GM18873 (cell line): ENCODE measurements around the gene PODXL2.
"Not testable (repeated sequence)": the region's sequence is repeated elsewhere in the genome, so short reads cannot be mapped to it uniquely, and the experiment has no call there.

Experiments used
- ATAC-seq: cut with Tn5 transposase; IDR thresholded peaks from one replicate; pipeline ENCODE4 v1.9.1; 2021; ENCODE audit warnings: mild to moderate bottlenecking, moderate library complexity, moderate number of reproducible peaks; ENCODE audit not compliant: unreplicated experiment, low FRiP score

PODXL2 gene

DNA sequence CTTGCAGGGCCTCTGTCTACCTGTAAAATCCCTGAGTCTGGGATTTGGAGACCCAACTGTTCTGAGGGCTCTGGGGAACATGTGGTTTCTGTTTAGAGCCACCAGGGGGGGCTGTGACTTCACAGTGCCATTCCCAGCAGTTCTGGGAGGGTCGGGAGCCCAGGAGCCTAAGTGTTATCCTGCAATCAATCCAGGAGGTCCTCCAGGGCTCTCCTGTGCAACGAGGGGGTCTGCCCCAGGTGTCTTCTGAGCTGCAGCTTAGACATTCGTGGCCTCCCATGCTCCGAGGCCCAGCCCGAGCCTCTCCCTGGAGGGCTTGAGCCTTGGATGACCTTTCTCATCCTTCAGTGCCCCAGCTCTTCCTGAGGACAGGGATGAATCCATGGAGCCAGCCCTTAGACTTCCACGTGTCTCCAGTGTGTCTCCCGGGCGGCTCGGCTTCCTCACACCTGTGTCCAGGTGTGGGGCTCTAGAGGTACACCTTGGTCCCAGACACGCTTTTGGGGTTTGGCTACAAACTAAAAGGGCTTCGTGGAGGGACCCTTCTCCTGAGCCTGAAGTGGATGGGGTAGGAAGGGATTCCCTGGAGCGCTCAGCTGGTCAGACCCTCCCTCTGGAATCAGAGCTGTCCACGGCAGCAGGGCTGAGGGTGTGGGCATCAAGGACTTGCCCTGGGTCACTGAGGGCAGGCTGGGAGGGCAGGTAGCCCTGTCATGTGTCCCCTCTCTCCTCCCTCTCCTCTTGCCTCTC lies 23.4 kb downstream of the PODXL2 start:
- no peak for ATAC-seq

DNA sequence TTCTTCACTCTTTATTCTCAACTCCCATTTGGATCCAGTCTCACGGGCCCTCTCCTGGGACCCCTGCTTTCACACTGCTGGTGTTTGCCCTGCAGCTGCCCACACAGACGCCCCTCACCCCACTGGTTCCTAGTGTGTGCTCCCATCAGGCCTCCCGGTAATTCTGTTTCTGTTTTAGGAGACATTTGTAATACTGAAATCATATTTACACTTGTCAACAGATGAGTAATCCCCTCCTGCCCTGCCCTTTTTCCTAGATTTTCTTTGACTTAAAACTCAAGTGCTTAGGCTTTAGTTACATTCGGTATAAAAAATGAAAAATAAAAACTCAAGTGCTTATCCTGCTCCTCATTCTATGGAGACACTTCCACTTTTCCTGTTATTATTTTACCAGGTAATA lies 25.4 kb downstream of the PODXL2 start:
- no peak for ATAC-seq

DNA sequence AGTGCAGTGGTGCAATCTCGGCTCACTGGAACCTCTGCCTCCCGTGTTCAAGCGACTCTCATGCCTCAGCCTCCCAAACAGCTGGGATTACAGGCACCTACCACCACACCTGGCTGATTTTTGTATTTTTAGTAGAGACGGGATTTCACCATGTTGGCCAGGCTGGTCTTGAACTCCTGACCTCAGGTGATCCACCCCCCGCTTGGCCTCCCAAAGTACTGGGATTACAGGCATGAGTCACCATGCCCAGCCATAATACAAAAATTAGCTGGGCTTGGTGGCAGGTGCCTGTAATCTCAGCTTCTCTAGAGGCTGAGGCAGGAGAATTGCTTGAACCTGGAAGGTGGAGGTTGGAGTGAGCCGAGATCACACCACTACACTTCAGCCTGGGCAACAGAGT lies 26.0 kb downstream of the PODXL2 start:
- not testable (repeated sequence) for ATAC-seq

DNA sequence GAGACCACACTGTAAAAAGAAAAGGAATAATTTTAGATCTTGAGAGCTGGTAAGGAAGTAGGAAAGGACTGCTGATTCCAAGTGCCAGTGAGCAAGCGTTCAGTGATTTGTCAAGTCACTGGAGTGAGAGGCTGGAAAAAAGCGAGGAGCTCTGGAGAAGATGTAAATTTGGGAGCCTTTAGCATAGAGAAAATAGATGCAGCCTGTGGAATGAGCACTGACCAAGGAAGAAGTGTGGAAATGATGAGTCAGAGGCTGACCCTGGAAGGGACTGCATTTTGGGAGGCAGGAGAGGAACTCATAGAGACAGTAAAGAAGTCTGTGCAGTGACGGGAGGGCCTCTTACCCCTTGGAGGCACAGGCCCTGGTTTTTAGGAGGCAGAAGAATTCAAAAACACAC lies 26.7 kb downstream of the PODXL2 start:
- ATAC-seq = no peak

GRCh38 chr3:127656906-127657305 lies 27.9 kb downstream of the PODXL2 start:
- ATAC-seq = no peak

DNA sequence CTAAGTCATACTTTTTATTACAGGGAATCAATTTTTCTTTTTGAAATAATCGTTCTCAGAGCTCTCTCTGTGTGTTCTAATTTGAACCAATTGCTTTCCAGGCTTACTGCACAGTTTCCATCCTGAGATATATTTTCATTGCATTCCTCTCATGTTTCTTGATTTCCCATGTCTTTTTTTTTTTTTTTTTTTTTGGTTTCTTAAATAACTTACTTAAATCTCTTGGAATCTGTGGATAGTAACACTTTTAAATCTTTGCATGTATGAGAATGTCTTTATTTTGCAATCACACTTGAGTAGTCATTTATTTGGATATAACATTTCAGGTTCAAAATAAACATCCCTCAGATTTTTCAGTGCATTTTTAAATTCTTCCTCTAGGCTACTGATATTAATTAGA lies 29.2 kb downstream of the PODXL2 start:
- no peak for ATAC-seq

DNA sequence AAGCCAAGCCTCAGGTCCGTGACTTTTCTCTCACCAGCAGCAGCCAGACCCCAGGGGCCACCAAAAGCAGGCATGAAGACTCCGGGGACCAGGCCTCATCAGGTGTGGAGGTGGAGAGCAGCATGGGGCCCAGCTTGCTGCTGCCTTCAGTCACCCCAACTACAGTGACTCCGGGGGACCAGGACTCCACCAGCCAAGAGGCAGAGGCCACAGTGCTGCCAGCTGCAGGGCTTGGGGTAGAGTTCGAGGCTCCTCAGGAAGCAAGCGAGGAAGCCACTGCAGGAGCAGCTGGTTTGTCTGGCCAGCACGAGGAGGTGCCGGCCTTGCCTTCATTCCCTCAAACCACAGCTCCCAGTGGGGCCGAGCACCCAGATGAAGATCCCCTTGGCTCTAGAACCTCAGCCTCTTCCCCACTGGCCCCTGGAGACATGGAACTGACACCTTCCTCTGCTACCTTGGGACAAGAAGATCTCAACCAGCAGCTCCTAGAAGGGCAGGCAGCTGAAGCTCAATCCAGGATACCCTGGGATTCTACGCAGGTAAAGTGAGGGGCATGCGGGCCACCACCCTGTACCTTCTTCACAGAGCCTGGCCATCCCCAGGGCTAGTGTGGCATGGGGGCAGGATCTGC lies 31.8 kb downstream of the PODXL2 start:
- ATAC-seq = no peak

- no peak for ATAC-seq
Measured at GRCh38 chr3:127661600-127661999, 32.6 kb downstream of the PODXL2 start.

DNA sequence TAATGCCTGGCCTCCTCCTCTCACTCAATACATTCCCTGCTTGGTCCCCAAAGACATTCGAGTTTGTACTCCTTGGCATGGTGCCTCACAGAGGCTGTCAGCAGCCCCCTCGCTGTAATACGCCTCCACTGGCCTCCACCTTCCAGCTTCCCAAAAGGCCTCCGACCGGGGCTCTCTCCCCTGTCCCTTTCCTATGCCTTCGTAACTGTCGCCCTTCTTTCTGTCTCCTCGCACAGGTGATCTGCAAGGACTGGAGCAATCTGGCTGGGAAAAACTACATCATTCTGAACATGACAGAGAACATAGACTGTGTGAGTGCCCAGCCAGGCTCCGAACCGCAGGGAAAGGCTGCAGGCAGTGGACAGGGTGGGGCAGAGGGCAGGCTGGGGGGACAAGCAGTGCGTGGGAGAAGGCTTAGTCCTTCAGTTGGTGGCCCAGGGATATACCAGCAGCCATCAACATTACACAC lies 33.0 kb downstream of the PODXL2 start:
- ATAC-seq = no peak

DNA sequence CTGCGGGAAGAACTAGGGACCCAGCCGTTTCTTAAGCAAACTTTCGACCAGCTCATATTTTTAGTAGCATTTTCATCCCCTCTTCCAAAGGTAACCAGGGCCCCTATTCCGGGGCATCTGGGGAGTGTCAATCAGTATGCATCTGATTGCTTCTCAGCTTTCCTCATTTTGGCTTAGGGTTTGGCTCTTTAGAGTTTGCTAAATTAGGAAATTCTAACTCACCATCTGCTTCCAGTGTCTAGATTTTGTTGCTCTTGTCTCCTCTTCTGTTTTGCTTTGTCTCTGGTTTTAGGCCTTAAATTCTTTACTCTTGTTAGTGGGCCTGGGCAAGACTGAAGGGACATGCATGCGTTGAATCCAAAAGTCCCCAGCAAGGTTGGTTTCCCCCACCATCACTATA lies 34.2 kb downstream of the PODXL2 start:
- no peak for ATAC-seq

DNA sequence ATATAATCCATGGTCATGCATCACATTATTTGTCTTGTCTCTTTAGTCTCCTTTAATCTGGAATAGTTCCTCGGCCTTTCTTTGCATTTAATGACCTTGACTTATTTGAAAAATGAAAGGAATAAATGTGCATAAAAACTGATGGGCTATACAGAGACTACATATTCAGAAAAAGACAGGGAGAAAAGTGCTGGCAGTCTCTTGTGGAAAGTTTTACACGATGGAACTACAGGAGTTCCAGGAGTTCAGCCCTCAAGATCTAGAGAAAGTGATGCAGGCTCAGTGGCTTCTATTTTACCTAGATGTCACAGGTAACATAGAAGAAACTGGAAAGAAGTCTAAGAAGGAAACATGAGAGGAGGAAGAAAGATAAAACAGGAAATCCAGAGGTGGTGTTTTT lies 36.2 kb downstream of the PODXL2 start:
- ATAC-seq = no peak

GRCh38 chr3:127665586-127665985 lies 36.6 kb downstream of the PODXL2 start:
- no peak for ATAC-seq

DNA sequence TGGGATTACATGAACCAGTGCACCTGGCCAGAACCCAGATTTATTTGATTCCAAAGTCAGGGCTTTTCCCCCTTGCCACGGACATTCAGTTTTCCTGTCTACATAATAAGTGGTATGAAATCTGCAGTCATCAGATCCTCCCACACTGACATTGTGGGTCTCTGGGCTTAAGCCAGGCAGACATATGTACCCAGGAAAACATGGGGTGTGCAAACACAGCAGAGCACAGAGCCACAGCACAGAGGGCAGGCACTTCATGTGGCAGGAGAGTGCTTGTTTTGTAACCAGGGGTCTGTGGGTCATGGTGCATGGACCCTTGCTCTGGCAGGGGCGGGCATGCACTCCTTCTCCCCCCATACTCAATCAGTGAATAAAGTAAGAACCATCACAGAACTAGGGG lies 37.7 kb downstream of the PODXL2 start:
- ATAC-seq = no peak

DNA sequence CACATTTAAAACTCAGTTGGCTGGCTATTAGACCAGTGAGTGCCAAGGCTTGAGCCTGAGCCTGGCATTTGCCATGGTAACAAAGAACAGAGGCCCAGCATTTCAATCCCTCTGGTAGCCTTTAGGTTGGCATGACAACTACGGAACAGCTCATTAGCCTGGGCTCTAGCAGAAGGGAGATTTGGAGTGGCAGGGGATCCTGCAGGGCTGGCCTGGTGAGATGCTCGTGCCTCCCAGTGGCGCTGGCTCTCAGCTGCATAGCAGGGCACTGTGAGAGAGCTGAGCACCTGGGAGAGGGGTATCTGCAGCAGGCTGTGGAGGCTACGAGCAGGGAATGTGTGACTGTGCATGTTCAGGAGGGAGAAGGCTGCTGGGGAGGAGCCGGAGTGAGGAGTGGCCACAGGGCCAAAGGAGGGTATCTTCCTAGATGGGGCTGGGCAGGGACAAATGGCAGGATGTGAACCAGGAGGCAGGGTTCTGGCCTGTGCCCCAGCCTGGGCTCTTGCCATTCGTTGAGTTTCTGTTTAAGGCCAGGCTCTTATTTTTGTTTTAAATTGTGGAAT lies 38.2 kb downstream of the PODXL2 start:
- ATAC-seq = no peak

DNA sequence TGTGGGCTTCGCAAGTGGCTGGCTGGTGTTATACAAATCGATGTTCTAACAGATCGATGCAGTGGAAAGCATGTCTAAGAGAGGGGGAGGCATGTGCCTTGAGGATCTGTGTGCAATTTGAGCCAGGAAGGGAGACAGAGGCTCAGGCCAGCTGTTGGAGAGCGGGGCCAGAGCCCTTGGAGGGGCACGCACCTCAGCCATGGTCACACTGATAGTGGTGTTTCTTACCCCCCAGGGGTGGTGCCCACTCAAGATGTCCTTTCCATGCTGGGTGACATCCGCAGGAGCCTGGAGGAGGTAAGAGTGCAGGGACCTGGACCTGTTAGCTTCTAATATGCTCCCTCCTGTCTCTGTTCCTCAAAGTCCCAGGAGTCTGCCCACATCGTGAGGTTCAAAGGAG lies 39.9 kb downstream of the PODXL2 start:
- ATAC-seq = no peak

DNA sequence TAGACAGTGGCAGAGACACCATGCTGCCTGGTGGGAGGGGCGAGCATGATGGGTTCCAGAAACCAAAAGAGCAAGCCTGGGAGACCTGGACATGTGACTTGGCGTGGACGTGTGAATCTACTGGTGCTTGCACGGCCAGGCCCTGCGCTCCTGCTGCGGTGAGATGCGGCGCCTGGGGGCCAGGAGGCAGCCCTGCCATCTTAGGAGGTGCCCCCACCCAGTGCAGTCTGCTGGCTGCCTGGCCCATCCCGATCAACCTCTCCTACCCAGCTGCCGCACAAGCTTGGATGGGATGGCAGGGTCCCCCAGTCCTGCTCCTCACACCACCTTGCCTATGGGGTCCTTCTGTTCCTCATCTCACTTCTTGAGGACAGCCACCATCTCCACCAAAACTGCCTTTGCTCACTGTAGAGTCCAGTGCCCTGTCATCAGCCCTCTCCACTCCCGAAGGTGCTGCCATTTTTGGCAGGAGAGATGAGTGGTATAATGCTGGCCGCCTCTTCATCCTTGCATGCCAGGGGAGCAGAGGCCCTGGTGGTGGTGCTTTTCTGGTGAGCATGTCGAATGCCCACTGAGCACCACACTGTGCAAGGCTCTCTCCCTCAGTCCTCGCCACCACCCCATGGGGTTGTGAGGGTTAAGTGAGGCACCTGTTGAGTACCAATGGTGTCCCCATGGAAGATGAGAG lies 40.7 kb downstream of the PODXL2 start:
- no peak for ATAC-seq

DNA sequence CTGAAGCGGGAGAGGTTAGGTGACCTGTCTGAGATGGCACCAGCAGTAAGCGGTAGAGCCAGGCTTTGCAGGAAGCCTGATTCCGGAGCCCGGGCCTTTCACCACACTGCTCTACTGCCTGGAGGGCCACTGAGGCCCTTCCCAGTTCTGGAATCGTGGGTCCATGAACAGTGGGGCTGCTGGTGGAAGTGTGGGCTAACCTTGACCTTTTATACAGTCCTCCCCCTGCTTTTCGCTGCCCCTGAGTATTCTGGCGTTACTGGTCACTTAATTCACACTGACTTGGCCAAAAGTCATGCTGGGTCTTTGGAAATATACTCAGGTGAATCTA lies 41.2 kb downstream of the PODXL2 start:
- ATAC-seq = no peak

DNA sequence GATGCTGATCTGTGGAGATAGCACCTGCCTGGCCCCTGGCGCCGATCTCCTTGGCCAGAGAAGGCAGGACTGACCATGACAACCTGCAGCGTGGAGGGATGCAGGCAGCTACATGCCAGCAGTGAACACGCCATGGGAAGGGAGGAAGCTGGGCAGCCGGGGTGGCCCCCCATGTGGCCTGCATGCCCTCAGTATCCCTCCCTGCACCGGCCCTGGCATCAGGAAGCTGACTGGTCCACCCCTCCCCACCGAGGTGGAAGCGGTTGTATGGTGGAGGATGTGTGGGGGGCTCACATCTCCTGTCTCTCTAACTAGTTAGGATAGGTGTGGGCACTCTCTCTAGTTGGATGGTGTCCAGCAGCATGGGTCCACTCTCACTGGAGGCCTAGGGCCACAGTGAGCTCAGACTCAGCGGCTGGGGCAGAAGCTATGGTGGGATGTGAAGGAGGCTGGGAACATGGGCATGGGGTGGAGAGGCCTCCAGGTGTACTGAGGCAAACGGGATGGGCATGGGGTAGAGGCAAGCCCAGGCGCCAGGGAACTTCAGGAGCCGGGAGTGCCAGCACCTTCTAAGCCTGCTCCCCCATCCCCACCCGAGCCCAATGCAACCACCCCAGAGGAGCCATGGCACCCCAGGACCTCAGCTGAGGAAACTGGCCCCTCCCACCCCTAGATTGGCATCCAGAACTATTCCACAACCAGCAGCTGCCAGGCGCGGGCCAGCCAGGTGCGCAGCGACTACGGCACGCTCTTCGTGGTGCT lies 42.0 kb downstream of the PODXL2 start:
- no peak for ATAC-seq

DNA sequence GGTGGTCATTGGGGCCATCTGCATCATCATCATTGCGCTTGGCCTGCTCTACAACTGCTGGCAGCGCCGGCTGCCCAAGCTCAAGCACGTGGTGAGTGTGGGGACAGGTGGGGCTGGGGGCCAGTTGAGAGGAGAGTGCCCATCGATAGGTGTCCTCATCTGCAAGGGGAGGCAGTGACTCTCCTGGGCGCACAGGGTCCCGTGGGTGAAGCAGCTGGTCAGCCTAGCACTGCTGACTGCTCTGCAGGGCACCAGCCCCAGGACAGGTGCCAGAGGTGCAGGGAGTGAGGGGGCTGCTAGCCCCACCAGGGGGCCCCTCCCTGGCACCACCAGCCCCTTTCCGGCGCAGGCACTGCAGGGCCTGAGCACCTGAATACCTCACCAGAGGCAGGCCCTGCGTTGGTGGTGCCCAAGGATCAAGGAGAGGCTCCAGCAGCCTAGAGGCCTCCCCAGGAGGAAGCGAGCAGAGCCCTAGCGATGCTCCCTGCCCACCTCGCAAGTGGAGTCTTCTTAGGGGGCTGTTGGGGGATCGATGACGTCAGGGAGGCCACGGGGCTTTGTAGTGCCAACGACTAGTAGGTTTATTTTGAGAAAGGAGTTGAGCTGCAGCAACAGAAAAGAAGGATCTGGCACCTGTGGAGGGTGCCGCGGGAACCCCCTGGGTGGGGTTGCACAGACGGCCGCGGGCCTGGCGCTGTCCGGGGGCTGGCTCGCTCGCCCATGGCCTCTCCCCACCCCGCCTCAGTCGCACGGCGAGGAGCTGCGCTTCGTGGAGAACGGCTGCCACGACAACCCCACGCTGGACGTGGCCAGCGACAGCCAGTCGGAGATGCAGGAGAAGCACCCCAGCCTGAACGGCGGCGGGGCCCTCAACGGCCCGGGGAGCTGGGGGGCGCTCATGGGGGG lies 42.8 kb downstream of the PODXL2 start:
- no peak for ATAC-seq
